Uterus (tissue), 4 donors: Measurements from ENCODE around the gene GPR148. TPM values are rescaled to one million over a fixed set of nuclear protein-coding genes. Genes with fewer than 3 reads are reported as not detected.

Experiments
- DNase-seq, 2 donors: peaks; one replicate each; pipeline ENCODE4 v3.0.0-alpha.2; 2019 to 2020
- H3K27ac ChIP-seq, 2 donors: fragments of 200-600 bp; sonication (generic); 1 replicate in 1 of 2; 2 replicates in 1 of 2; pipeline ENCODE4 v1.5.1; 2016 to 2018
- H3K27me3 ChIP-seq, 2 donors: fragments of 200-600 bp; sonication (generic); one replicate each; pipeline ENCODE4 v1.5.1; 2018 to 2019; ENCODE audit warnings: control low read depth in 1 of 2
- H3K36me3 ChIP-seq, 2 donors: fragments of 200-600 bp; sonication (generic); one replicate each; pipeline ENCODE4 v1.5.1; 2019; ENCODE audit warnings: control low read depth in 1 of 2
- H3K4me1 ChIP-seq, 2 donors: fragments of 200-600 bp; sonication (generic); one replicate each; pipeline ENCODE4 v1.5.1; 2018 to 2019; ENCODE audit warnings: control low read depth in 1 of 2
- H3K4me3 ChIP-seq, 2 donors: fragments of 200-600 bp; sonication (generic); 1 replicate in 1 of 2; 2 replicates in 1 of 2; pipeline ENCODE4 v1.5.1; 2018 to 2019; ENCODE audit warnings: mild to moderate bottlenecking in 1 of 2
- H3K9me3 ChIP-seq, 2 donors: fragments of 200-600 bp; sonication (generic); one replicate each; pipeline ENCODE4 v1.5.1; 2019; ENCODE audit warnings: control low read depth in 1 of 2
- CTCF ChIP-seq, 4 experiments: fragments of 200-600 bp in 2 of 4; fragments of 450-650 bp in 2 of 4; sonication (generic) in 2 of 4; IDR thresholded peaks; one replicate each; pipeline ENCODE4 v1.5.1; 2016 to 2019; ENCODE audit warnings: antibody characterized with exemption in 4 of 4, mild to moderate bottlenecking in 2 of 4, moderate library complexity in 1 of 4
- POLR2A ChIP-seq, 2 donors: fragments of 450-650 bp; IDR thresholded peaks; one replicate each; pipeline ENCODE4 v1.6.1; 2016; ENCODE audit warnings: antibody characterized with exemption in 2 of 2, mild to moderate bottlenecking in 1 of 2, moderate library complexity in 1 of 2
- intact Hi-C: fragments of 100-400 bp; cut with DNase I; formaldehyde crosslinking; loops from one replicate; pipeline ENCODE4 v1.15.1; 2023; ENCODE audit warnings: low total_unique reads
- total RNA-seq, 4 donors: library from RNA; depleted of rRNA in 3 of 4; stranded (reverse); fragments of >200 nt in 3 of 4; gene quantifications; one replicate each; pipeline versions ENCODE4 v1.1.0 to v1.2.4, GENCODE V29; 2014 to 2023
- donor health status: DM: yes; HTN: yes; CAD: no.

Gene GPR148
- total RNA-seq, 4 donors from 2014 or later: not detected

- no peaks in the 10 kb centered on the region for H3K4me1 ChIP-seq
- no peaks in the 10 kb centered on the region for H3K27me3 ChIP-seq
- TF ChIP-seq CTCF (IDR thresholded peaks at IDR 0.05) (no peak), POLR2A (IDR thresholded peaks at IDR 0.05) (no peak)
- no peak for DNase-seq
- no peak overlapping the region for H3K27ac ChIP-seq
- no peak overlapping the region for H3K4me3 ChIP-seq
- H3K9me3 ChIP-seq: no peaks in the 10 kb centered on the region
- intact Hi-C loops: no loop called here
- no peaks in the 10 kb centered on the region for H3K36me3 ChIP-seq
These were observed 38.5 kb downstream of the GPR148 start for GRCh38 chr2:130767408-130767775.

- DNase-seq: no peak
- no peaks in the 10 kb centered on the region for H3K27me3 ChIP-seq
- no peaks in the 10 kb centered on the region for H3K36me3 ChIP-seq
- no peak overlapping the region for H3K4me3 ChIP-seq
- intact Hi-C loops: no loop called here
- TF ChIP-seq POLR2A (IDR thresholded peaks at IDR 0.05) (no peak), CTCF (IDR thresholded peaks at IDR 0.05) (no peak)
- no peak overlapping the region for H3K27ac ChIP-seq
- no peaks in the 10 kb centered on the region for H3K4me1 ChIP-seq
- no peaks in the 10 kb centered on the region for H3K9me3 ChIP-seq
These were observed 39.5 kb downstream of the GPR148 start for GRCh38 chr2:130768191-130768855.

GRCh38 chr2:130769343-130769907, 40.6 kb downstream of the GPR148 start:
- H3K9me3 ChIP-seq: no peaks in the 10 kb centered on the region
- no peaks in the 10 kb centered on the region for H3K36me3 ChIP-seq
- H3K4me3 ChIP-seq: no peak overlapping the region
- no peaks in the 10 kb centered on the region for H3K27me3 ChIP-seq
- TF ChIP-seq CTCF (IDR thresholded peaks at IDR 0.05): no peak
- no peak for TF ChIP-seq POLR2A (IDR thresholded peaks at IDR 0.05)
- no peaks in the 10 kb centered on the region for H3K4me1 ChIP-seq
- intact Hi-C loops: no loop called here
- DNase-seq: no peak
- no peak overlapping the region for H3K27ac ChIP-seq

- H3K27me3 ChIP-seq: no peaks in the 10 kb centered on the region
- no peaks in the 10 kb centered on the region for H3K9me3 ChIP-seq
- TF ChIP-seq CTCF (IDR thresholded peaks at IDR 0.05): no peak
- no peak for TF ChIP-seq POLR2A (IDR thresholded peaks at IDR 0.05)
- intact Hi-C loops: no loop called here
- H3K36me3 ChIP-seq: no peaks in the 10 kb centered on the region
- no peak overlapping the region for H3K27ac ChIP-seq
- H3K4me1 ChIP-seq: no peaks in the 10 kb centered on the region
- DNase-seq: no peak
- H3K4me3 ChIP-seq: no peak overlapping the region
These were observed 47.7 kb downstream of the GPR148 start for GRCh38 chr2:130776550-130776949.

- Histone ChIP-seq H3K36me3 (no peaks in the 10 kb centered on the region), H3K27me3 (no peaks in the 10 kb centered on the region), H3K9me3 (no peaks in the 10 kb centered on the region), H3K27ac (no peak overlapping the region), H3K4me3 (no peak overlapping the region), H3K4me1 (no peaks in the 10 kb centered on the region)
- intact Hi-C loops: no loop called here
- TF ChIP-seq POLR2A (IDR thresholded peaks at IDR 0.05) (no peak), CTCF (IDR thresholded peaks at IDR 0.05) (no peak)
- no peak for DNase-seq
These were observed 49.9 kb downstream of the GPR148 start for GRCh38 chr2:130778781-130779180.

Other genes with a start within 250 kb of the GPR148 start
- under 1 TPM in 2 of 4 donors, not detected in 2; 0.26 to 0.35 TPM for gene POTEI, start 219.7 kb upstream of the GPR148 start, total RNA-seq
- under 1 TPM in 1 of 4 donors, not detected in 3; 0.35 TPM for gene CFC1B, start 207.8 kb upstream of the GPR148 start, total RNA-seq
- gene CFC1, start 129.5 kb upstream of the GPR148 start, total RNA-seq: under 1 TPM in 1 of 4 donors, not detected in 3; 0.62 TPM
- gene POTEJ, start 117.6 kb upstream of the GPR148 start, total RNA-seq: under 1 TPM in 1 of 4 donors, not detected in 3; 0.21 TPM
- under 1 TPM in 1 of 4 donors, not detected in 3; 0.21 TPM for gene AMER3, start 26.5 kb downstream of the GPR148 start, total RNA-seq
- 10 to 100 TPM in 2 of 4 donors, 1 to 10 TPM in 2; 1.8 to 26.2 (median 9.6) TPM for gene ARHGEF4, start 107.8 kb downstream of the GPR148 start, total RNA-seq